K562 (cell line): ENCODE measurements around the gene MYOC.
"Not testable (repeated sequence)": the region's sequence is repeated elsewhere in the genome, so short reads cannot be mapped to it uniquely, and the experiment has no call there.

Experiments
- CHD4 ChIP-seq: fragments of 200-600 bp; sonication (generic); IDR thresholded peaks from 3 replicates; pipeline ENCODE4 v1.6.1; 2012; ENCODE audit warnings: low read depth, mild to moderate bottlenecking, mixed read lengths, low read length, inconsistent platforms; ENCODE audit not compliant: insufficient read depth, insufficient replicate concordance, poor library complexity, severe bottlenecking
- JUNB ChIP-seq: fragments of 450-650 bp; formaldehyde crosslinking; conservative IDR thresholded peaks from 2 replicates; pipeline ENCODE4 v1.4.0; 2020; ENCODE audit warnings: mild to moderate bottlenecking
- NFXL1 ChIP-seq: fragments of 450-650 bp; formaldehyde crosslinking; IDR thresholded peaks from 2 replicates; pipeline ENCODE4 v1.4.0; 2021; ENCODE audit warnings: mild to moderate bottlenecking
- POLR2A ChIP-seq: fragments of 450-650 bp; conservative IDR thresholded peaks from 2 replicates; pipeline ENCODE4 v1.6.1; 2016
- SAP30 ChIP-seq: fragments of 200-600 bp; sonication (generic); IDR thresholded peaks from 2 replicates; pipeline ENCODE4 v1.6.1; 2012; ENCODE audit warnings: borderline replicate concordance, low read depth, mild to moderate bottlenecking, moderate library complexity, low read length, control low read depth, inconsistent platforms; ENCODE audit not compliant: insufficient read depth, poor library complexity, severe bottlenecking
- TAF1 ChIP-seq: IDR thresholded peaks from 2 replicates; pipeline ENCODE4 v1.6.1; 2011; ENCODE audit warnings: mild to moderate bottlenecking, low read length, moderate library complexity; ENCODE audit not compliant: insufficient read depth, control insufficient read depth, severe bottlenecking; ENCODE audit errors: extremely low read depth
- TF ChIP-seq, protein P1 (sequence below): sonication (generic); formaldehyde crosslinking; IDR thresholded peaks from 2 replicates; pipeline ENCODE4 v1.9.0; 2022; ENCODE audit warnings: mild to moderate bottlenecking, missing genetic modification reagents
- TF ChIP-seq, protein P2 (sequence below), 3 experiments: fragments of 200-800 bp in 1 of 3; fragments of 250-450 bp in 1 of 3; fragments of 450-650 bp in 1 of 3; sonication (Bioruptor Pico) in 1 of 3; sonication (Bioruptor generic) in 1 of 3; formaldehyde crosslinking in 1 of 3; IDR thresholded peaks; 2 replicates each; pipeline versions ENCODE4 v1.6.1 to v1.8.0; 2016 to 2022; ENCODE audit warnings: mild to moderate bottlenecking in 2 of 3, missing genetic modification characterization in 2 of 3, missing compliant biosample characterization in 1 of 3, moderate library complexity in 1 of 3

DNA sequence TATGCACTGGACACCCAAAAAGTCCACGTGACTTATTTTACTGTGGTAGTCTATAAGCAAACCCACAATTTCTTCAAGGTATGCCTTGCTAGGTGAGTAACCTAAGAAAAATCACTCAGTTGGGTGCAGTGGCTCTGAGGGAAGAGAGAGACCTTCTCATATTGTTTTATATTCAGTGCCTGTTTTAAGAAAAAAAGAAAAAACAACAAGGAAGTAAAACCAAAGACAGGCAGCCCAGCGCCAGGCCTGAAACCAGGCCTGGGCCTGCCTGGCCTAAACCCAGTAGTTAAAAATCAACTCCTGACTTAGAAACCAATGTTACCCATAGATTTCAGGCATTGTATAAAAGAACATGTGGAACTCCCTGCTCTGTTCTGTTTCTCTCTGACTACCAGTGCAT, 52.2 kb downstream of the MYOC start:
- not testable (repeated sequence) for TF ChIP-seq POLR2A; CHD4; NFXL1; SAP30; TAF1; JUNB (CRISPR knock-in tag)
- TF ChIP-seq, protein P1, sequence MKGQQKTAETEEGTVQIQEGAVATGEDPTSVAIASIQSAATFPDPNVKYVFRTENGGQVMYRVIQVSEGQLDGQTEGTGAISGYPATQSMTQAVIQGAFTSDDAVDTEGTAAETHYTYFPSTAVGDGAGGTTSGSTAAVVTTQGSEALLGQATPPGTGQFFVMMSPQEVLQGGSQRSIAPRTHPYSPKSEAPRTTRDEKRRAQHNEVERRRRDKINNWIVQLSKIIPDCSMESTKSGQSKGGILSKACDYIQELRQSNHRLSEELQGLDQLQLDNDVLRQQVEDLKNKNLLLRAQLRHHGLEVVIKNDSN (CRISPR knock-in tag): not testable (repeated sequence)
- TF ChIP-seq, protein P2, sequence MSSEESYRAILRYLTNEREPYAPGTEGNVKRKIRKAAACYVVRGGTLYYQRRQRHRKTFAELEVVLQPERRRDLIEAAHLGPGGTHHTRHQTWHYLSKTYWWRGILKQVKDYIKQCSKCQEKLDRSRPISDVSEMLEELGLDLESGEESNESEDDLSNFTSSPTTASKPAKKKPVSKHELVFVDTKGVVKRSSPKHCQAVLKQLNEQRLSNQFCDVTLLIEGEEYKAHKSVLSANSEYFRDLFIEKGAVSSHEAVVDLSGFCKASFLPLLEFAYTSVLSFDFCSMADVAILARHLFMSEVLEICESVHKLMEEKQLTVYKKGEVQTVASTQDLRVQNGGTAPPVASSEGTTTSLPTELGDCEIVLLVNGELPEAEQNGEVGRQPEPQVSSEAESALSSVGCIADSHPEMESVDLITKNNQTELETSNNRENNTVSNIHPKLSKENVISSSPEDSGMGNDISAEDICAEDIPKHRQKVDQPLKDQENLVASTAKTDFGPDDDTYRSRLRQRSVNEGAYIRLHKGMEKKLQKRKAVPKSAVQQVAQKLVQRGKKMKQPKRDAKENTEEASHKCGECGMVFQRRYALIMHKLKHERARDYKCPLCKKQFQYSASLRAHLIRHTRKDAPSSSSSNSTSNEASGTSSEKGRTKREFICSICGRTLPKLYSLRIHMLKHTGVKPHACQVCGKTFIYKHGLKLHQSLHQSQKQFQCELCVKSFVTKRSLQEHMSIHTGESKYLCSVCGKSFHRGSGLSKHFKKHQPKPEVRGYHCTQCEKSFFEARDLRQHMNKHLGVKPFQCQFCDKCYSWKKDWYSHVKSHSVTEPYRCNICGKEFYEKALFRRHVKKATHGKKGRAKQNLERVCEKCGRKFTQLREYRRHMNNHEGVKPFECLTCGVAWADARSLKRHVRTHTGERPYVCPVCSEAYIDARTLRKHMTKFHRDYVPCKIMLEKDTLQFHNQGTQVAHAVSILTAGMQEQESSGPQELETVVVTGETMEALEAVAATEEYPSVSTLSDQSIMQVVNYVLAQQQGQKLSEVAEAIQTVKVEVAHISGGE (CRISPR knock-in tag; IDR thresholded peaks at IDR 0.05): not testable (repeated sequence)
